Trophoblast cell (in vitro differentiated cells and primary cell): ENCODE measurements around the gene CRYAA.
A peak's percentile ranks its signal among the peaks of the same experiment; 100 is the strongest.

ENCODE experiments used
- DNase-seq, 2 donors: peaks; one replicate each; pipeline ENCODE4 v3.0.0-alpha.2; 2016
- H2AFZ ChIP-seq: 2 replicates; pipeline ENCODE4 v1.6.1; 2013; ENCODE audit warnings: low read length, moderate library complexity, mild to moderate bottlenecking; ENCODE audit not compliant: insufficient read depth, poor library complexity
- H2AK5ac ChIP-seq: 2 replicates; pipeline ENCODE4 v1.6.1; 2013; ENCODE audit warnings: mild to moderate bottlenecking, low read length
- H2BK120ac ChIP-seq: 2 replicates; pipeline ENCODE4 v1.6.1; 2013; ENCODE audit warnings: low read length, mild to moderate bottlenecking, moderate library complexity; ENCODE audit not compliant: insufficient read depth, poor library complexity
- H2BK12ac ChIP-seq: 2 replicates; pipeline ENCODE4 v1.6.1; 2013; ENCODE audit warnings: mild to moderate bottlenecking, low read length, moderate library complexity
- H2BK5ac ChIP-seq: 2 replicates; pipeline ENCODE4 v1.6.1; 2013; ENCODE audit warnings: low read length, low read depth, moderate library complexity, mild to moderate bottlenecking; ENCODE audit not compliant: poor library complexity
- H3K14ac ChIP-seq: 2 replicates; pipeline ENCODE4 v1.6.1; 2013; ENCODE audit warnings: mild to moderate bottlenecking, low read length
- H3K18ac ChIP-seq: 2 replicates; pipeline ENCODE4 v1.6.1; 2013; ENCODE audit warnings: mild to moderate bottlenecking, low read length
- H3K23ac ChIP-seq: 2 replicates; pipeline ENCODE4 v1.6.1; 2013; ENCODE audit warnings: low read length
- H3K27ac ChIP-seq: 2 replicates; pipeline ENCODE4 v1.5.1; 2013; ENCODE audit warnings: low read depth, mild to moderate bottlenecking, inconsistent platforms, low read length, moderate library complexity
- H3K27me3 ChIP-seq: 2 replicates; pipeline ENCODE4 v1.6.1; 2013; ENCODE audit warnings: inconsistent platforms, mild to moderate bottlenecking, low read length, moderate library complexity; ENCODE audit not compliant: insufficient read depth
- H3K36me3 ChIP-seq, 2 experiments: 1 replicate in 1 of 2; 2 replicates in 1 of 2; pipeline ENCODE4 v1.6.1; 2013; ENCODE audit warnings: low read length in 2 of 2, mild to moderate bottlenecking in 2 of 2, moderate library complexity in 1 of 2; ENCODE audit not compliant: insufficient read depth in 2 of 2, control insufficient read depth in 1 of 2
- H3K4ac ChIP-seq: 2 replicates; pipeline ENCODE4 v1.6.1; 2013; ENCODE audit warnings: low read depth, mild to moderate bottlenecking, low read length, moderate library complexity
- H3K4me1 ChIP-seq, 2 experiments: 1 replicate in 1 of 2; 2 replicates in 1 of 2; pipeline ENCODE4 v1.6.1; 2013; ENCODE audit warnings: low read length in 2 of 2, mild to moderate bottlenecking in 2 of 2, moderate library complexity in 1 of 2; ENCODE audit not compliant: insufficient read depth in 2 of 2, control insufficient read depth in 1 of 2
- H3K4me2 ChIP-seq: 2 replicates; pipeline ENCODE4 v1.6.1; 2013; ENCODE audit warnings: inconsistent platforms, mild to moderate bottlenecking, low read length, moderate library complexity
- H3K4me3 ChIP-seq: 2 replicates; pipeline ENCODE4 v1.5.1; 2013; ENCODE audit warnings: mild to moderate bottlenecking, low read depth, low read length, inconsistent platforms
- H3K79me1 ChIP-seq: one replicate; pipeline ENCODE4 v1.6.1; 2013; ENCODE audit warnings: low read length
- H3K79me2 ChIP-seq: 2 replicates; pipeline ENCODE4 v1.6.1; 2013; ENCODE audit warnings: low read length, mild to moderate bottlenecking; ENCODE audit not compliant: control insufficient read depth, insufficient read depth, poor library complexity
- H3K9ac ChIP-seq: 2 replicates; pipeline ENCODE4 v1.6.1; 2013; ENCODE audit warnings: mild to moderate bottlenecking, low read length
- H3K9me3 ChIP-seq: 2 replicates; pipeline ENCODE4 v1.6.1; 2013; ENCODE audit warnings: low read depth, mild to moderate bottlenecking, control low read depth, inconsistent platforms, low read length; ENCODE audit not compliant: insufficient read depth
- H4K12ac ChIP-seq: 2 replicates; pipeline ENCODE4 v1.6.1; 2013; ENCODE audit warnings: low read depth, mild to moderate bottlenecking, low read length, moderate library complexity
- H4K8ac ChIP-seq: 2 replicates; pipeline ENCODE4 v1.6.1; 2013; ENCODE audit warnings: low read depth, mild to moderate bottlenecking, low read length, moderate library complexity
- H4K91ac ChIP-seq: one replicate; pipeline ENCODE4 v1.6.1; 2013; ENCODE audit warnings: low read depth, mild to moderate bottlenecking, low read length, moderate library complexity
- WGBS: extraction: QIAGEN DNeasy Blood & Tissue Kit; methylation state at CpG from one replicate; pipeline ENCODE4 v1.1.7; 2013; ENCODE audit warnings: missing lambda C conversion rate; ENCODE audit not compliant: insufficient read length, insufficient coverage; ENCODE audit errors: extremely low coverage; 5-methylcytosine and 5-hydroxymethylcytosine counted together

The CRYAA gene

DNA sequence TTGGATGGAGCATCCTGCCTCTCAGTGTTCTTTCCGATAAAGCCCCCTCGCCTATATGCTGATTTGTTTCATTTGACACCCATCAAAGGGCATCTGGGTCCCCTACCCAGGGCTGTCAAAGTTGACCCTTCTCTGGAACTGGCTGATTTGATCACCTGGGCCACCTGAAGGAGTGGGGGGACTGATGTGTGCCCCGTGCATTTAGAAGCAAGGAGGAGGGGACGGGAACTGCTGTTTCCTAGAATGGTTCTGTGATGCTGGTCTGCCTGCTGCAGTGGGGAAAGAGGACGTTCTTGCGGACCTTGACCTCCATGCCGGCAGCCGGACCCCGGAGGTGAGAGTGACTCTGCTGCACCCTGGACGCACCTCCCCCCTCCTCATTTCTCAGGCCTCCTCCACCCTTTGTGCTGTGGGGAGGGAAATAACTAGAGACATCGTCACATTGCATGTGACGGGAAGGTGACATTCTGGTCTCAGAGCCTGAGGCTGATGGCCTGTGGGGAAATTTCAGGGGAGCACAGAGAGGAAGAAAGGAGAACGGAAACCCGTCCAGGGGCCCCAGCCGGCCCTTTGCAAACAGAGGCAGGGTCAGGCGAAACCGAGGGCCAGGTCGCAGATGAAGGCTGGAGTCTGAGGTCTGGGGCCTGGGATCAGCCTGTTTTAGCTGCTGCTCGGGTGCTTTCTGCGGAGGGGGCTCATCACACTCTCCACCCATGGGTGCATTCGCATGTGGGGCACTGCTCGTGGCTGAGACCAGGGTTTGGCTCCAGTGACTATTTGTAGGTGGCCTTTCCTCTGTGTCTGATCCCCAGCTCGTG is 25.7 kb downstream of the CRYAA start:
- no peak overlapping the region for H3K23ac ChIP-seq
- H3K4me1 ChIP-seq = peaks cover 27 to 40% of the 10 kb centered on the region in 2 experiments
- no peak overlapping the region for H3K4me2 ChIP-seq
- WGBS = no CpG with 5 or more reads among the region's 23 CpGs
- H4K8ac ChIP-seq = peak overlapping the region; percentile 40
- H3K36me3 ChIP-seq = no peaks in the 10 kb centered on the region
- H3K27me3 ChIP-seq = no peaks in the 10 kb centered on the region
- peak overlapping the region; percentile 28 for H2BK120ac ChIP-seq
- H3K27ac ChIP-seq = no peak overlapping the region
- no peak overlapping the region for H3K4me3 ChIP-seq
- no peak for DNase-seq
- peaks cover 9% of the 10 kb centered on the region for H3K79me1 ChIP-seq
- H2AFZ ChIP-seq = no peak overlapping the region
- H3K9me3 ChIP-seq = peaks cover 2% of the 10 kb centered on the region
- no peak overlapping the region for H3K9ac ChIP-seq
- no peaks in the 10 kb centered on the region for H3K79me2 ChIP-seq
- H4K91ac ChIP-seq = peak overlapping the region; percentile 57
- H3K18ac ChIP-seq = peak overlapping the region; percentile 35
- peak overlapping the region; percentile 29 for H3K14ac ChIP-seq
- no peak overlapping the region for H4K12ac ChIP-seq
- H2AK5ac ChIP-seq = peak overlapping the region; percentile 54
- no peak overlapping the region for H3K4ac ChIP-seq
- H2BK12ac ChIP-seq = peak overlapping the region; percentile 50
- H2BK5ac ChIP-seq = no peak overlapping the region

DNA sequence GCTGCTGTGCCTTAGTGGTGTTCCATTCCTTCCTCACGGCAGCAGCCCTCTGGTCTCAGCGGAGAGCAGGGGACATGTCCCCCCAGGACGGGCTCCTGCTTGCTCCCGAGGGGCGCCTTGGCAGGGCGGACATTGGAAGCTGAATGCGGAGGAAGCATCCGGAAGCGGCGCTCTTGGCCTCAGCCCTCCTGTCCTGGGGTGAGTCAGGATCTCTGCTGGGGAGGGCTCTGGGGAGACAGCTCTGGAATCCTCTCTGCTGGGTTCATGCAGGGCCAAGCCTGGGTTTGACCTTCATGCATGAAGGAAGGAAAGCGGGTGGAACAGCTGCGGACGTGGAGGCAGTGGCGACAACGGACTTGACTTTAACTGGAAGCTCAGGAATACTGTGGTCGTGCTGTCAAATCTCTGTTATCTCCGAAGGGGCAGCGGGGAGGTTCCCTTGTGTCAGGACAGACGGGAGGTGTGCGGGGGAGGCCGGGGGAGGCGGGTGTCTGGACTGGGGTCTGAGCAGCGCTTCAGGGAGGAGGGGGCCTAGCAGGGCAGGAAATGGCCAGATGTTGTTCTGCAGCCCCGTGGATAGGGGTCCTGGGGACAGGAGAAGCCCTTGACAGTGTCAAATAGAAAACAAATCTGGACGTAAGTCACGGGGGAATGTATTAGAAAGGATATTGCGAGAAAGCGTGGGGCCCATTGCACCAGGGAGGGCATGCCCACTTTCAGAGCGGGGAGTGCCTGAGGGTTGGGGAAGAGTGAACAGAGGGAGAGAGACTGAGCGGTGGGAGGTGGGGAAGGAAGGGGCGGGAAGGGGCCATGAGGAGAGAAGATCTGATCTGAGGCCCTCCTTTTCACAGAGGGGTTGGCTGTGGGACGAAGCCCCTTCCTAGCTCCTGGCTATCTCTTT is 26.6 kb downstream of the CRYAA start:
- H3K23ac ChIP-seq = no peak overlapping the region

GRCh38 chr21:43196826-43197225 is 28.0 kb downstream of the CRYAA start:
- Histone ChIP-seq H3K4me2 (no peak overlapping the region), H4K8ac (peak overlapping the region; percentile 26), H3K36me3 (no peaks in the 10 kb centered on the region), H3K27me3 (no peaks in the 10 kb centered on the region), H3K4ac (no peak overlapping the region), H2AK5ac (no peak overlapping the region), H3K9ac (no peak overlapping the region), H3K18ac (no peak overlapping the region), H2BK5ac (no peak overlapping the region), H4K91ac (peak overlapping the region; percentile 48), H3K23ac (no peak overlapping the region), H3K79me2 (no peaks in the 10 kb centered on the region), H2BK12ac (no peak overlapping the region), H3K4me3 (no peak overlapping the region), H2BK120ac (no peak overlapping the region), H3K9me3 (peaks cover 3% of the 10 kb centered on the region), H3K4me1 (peaks cover 27 to 40% of the 10 kb centered on the region in 2 experiments), H3K14ac (no peak overlapping the region), H3K27ac (peak overlapping the region; percentile 58), H4K12ac (no peak overlapping the region), H2AFZ (no peak overlapping the region), H3K79me1 (peaks cover 9% of the 10 kb centered on the region)
- WGBS = no CpG with 5 or more reads among the region's 6 CpGs
- DNase-seq = peak; percentile 33 to 37

More for the DNA sequence above, 26.6 kb downstream of the CRYAA start:
- no peak overlapping the region for H3K9ac ChIP-seq
- H4K12ac ChIP-seq = no peak overlapping the region
- no peak overlapping the region for H2AFZ ChIP-seq
- peak overlapping the region; percentile 41 for H3K14ac ChIP-seq
- H3K4me1 ChIP-seq = peaks cover 27 to 40% of the 10 kb centered on the region in 2 experiments
- H3K36me3 ChIP-seq = no peaks in the 10 kb centered on the region
- DNase-seq = no peak
- H3K4me3 ChIP-seq = no peak overlapping the region
- H2BK120ac ChIP-seq = peak overlapping the region; percentile 28
- H3K4me2 ChIP-seq = no peak overlapping the region
- H3K79me2 ChIP-seq = no peaks in the 10 kb centered on the region
- peak overlapping the region; percentile 57 for H4K91ac ChIP-seq
- H4K8ac ChIP-seq = peak overlapping the region; percentile 40
- H3K79me1 ChIP-seq = peaks cover 9% of the 10 kb centered on the region
- no peak overlapping the region for H3K4ac ChIP-seq
- peak overlapping the region; percentile 54 for H2AK5ac ChIP-seq
- no peak overlapping the region for H2BK5ac ChIP-seq
- H3K27ac ChIP-seq = no peak overlapping the region
- peaks cover 2% of the 10 kb centered on the region for H3K9me3 ChIP-seq
- WGBS = no CpG with 5 or more reads among the region's 32 CpGs
- peak overlapping the region; percentile 35 for H3K18ac ChIP-seq
- peak overlapping the region; percentile 50 for H2BK12ac ChIP-seq
- no peaks in the 10 kb centered on the region for H3K27me3 ChIP-seq

- WGBS = no CpG with 5 or more reads among the region's 2 CpGs
Observed at GRCh38 chr21:43198376-43198775, 29.6 kb downstream of the CRYAA start.

More at GRCh38 chr21:43198376-43198775, 29.6 kb downstream of the CRYAA start:
- Histone ChIP-seq H2AK5ac (no peak overlapping the region), H3K23ac (no peak overlapping the region), H3K18ac (no peak overlapping the region), H3K9ac (no peak overlapping the region), H3K27me3 (no peaks in the 10 kb centered on the region), H3K4me3 (no peak overlapping the region), H3K79me1 (peaks cover 9% of the 10 kb centered on the region), H4K8ac (no peak overlapping the region), H3K14ac (no peak overlapping the region), H3K27ac (no peak overlapping the region), H3K4me1 (peaks cover 27 to 40% of the 10 kb centered on the region in 2 experiments), H4K91ac (no peak overlapping the region), H3K9me3 (peaks cover 5% of the 10 kb centered on the region), H3K36me3 (no peaks in the 10 kb centered on the region), H2BK120ac (no peak overlapping the region), H2AFZ (no peak overlapping the region), H2BK5ac (no peak overlapping the region), H3K4ac (no peak overlapping the region), H2BK12ac (no peak overlapping the region), H4K12ac (no peak overlapping the region), H3K79me2 (no peaks in the 10 kb centered on the region), H3K4me2 (no peak overlapping the region)
- DNase-seq = peak in 1 of 2 donors; percentile 69
